Umbilical cord (tissue), 2 donors: ENCODE data around the gene C19orf81. TPM values are rescaled to one million over a fixed set of nuclear protein-coding genes. Genes with fewer than 3 reads are reported as not detected.

Source experiments
- DNase-seq: peaks from one replicate; pipeline ENCODE4 v3.0.0-alpha.2; 2015; ENCODE audit warnings: low spot score
- total RNA-seq: library from RNA; depleted of rRNA; stranded (reverse); fragments of >200 nt; gene quantifications from one replicate; pipeline ENCODE4 v1.2.3, GENCODE V29; 2014; ENCODE audit warnings: low replicate concordance; ENCODE audit not compliant: insufficient read depth

The C19orf81 gene
- total RNA-seq, 1 donor from 2014 or later = not detected

DNA sequence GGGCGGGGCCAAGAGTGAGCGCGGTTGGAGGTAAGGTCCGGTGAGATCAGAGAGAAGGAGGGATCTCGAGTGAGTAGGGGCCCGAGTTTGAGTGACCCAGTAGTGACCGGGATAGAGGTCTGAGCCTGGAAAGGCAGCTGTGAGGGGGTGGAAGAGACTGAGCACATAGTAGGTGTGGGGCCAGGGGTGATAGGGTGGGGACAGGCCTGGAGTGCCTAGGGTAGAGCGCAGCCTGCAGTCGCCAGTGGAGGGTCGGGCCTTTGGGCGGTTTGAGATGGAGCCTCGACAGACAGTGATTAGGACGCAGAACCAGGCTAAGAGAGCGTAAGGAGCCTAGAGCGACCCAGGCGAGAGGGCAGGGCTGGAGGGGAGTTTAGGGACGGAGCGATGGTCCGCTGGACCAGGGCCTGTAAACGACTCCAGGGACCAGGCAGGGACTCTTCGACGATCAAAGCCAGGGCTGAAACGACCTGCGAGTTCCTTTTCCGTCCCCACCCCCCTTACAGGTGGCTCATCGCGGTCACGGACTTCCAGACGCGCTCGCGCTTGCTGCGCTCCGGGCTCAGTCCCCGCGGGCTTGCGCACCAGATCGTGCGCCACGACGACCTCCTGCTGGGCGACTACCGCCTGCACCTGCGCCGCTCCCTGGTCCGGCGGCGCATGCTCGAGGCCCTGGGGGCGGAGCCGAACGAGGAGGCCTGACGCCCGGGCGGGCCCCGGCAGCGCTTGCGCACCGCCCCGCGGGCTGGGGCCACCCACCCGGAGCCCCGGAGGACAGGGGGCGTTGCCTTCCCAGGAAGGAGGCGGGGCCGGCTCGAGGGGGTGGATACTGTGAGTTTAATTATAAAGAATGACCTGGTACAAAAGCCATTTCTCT is 9.4 kb downstream of the C19orf81 start:
- peak; percentile 63 for DNase-seq

DNA sequence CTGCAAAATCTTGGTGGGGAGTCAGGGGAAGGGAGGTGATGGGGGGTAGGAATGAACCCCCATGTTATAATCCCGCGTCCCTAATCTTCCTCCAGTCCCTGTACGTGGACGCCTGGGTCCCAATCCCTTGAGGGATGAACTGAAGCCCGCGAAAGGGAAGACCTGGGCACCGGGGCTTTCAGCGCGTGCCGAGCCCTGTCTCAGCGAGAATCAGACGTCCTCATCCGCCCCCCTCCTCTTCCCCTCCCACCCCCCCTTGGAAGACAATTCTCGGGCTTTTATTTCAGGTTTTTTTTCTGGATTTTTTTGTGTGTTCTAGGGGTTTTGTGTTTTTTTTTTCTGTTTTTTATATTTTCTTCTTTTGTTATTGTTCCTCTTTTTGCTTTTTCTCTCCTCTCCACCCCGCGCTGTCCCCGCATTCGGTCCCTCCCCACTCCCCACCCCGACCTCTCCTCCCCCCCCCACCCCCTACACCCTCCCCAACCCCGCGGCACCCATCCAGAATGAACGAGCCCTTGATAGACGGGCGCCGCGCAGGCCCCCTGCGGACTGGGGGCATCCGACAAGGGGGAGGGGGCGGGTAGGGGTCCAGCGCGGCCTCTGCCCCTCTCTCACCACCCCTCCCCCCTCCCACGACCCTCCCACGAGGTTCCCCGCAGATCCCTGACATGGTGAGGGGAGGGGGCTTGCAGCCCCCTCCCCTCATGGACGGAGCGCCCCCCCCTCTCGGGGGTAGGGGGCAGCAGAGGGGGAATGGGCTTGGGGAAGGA is 10.3 kb downstream of the C19orf81 start:
- DNase-seq = no peak

- no peak for DNase-seq
Observed at GRCh38 chr19:50660088-50660366, 10.8 kb downstream of the C19orf81 start.

DNA sequence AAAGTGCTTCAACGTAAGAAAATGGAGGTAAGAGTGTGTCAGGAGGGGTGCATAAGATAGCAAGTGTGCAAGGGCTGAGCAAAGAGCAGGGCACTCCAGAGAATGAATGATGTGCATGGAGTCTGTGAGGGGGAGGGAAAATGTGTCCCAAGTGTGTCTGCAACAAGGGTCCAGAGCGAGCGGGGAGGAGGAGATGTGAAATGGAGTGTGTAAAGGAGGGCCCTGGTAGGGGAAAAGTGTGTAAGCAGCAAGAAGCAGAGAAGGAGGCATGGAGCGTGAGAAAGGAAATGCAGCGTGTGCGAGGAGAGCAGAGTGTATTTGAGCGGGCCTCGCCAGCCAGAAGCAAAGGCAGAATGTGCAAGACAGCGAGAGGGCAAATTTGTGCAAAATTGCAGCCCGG is 11.8 kb downstream of the C19orf81 start:
- DNase-seq = no peak

GRCh38 chr19:50661766-50662650 is 12.8 kb downstream of the C19orf81 start:
- no peak for DNase-seq

DNA sequence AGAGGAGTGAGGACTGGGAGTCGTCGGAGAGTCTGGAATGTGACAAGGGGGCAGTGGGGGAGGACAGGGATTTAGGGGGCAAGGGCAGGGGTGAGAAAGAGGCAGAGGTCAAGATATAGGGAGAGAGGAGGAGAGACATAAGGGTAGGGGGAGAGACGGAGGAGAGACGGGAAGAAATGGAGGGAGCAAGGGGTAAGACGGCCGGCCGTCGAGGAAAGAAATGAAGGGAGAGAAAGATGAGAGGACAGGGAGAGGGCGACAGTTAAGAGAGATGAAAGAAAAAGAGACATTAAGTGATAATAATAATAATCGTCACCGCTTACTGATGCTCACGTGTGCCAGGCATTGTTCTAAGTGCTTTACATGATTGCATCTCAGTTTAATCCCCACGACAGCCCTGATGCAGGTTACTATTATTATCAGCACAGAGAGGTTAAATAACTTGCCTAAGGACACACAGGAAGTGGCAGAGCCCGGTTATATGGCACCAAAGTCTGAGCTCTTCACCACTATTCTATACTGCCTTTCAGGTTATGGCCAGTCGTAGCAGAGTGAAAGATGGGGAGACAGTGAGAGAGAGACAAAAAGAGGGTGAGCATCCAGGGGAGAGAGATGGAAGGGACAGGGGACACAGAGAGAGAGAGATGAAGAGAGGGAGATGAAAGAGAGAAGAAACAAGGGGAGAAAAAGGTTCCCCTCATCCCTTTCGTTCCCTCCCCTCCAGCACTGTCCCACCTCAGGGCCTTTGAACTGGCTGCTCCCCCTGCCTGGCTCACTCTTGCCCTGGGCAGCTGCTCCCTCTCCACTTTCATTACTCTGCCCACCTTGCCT is 13.6 kb downstream of the C19orf81 start:
- DNase-seq = no peak

DNA sequence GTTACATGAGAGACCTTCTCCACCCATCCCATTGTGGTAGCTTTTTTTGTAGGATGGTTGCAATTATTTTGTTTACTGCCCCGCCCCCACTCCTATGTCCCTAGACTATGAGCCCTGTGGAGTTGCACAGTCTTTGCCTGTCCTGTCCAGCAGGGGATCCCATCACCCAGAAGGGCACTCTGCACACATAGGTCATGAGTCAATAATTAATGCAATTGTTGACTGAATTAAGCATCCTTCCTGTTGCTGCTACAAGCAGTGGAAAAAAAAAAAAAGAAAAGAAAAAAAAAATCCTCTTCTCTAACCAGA is 14.2 kb downstream of the C19orf81 start:
- DNase-seq = no peak

DNA sequence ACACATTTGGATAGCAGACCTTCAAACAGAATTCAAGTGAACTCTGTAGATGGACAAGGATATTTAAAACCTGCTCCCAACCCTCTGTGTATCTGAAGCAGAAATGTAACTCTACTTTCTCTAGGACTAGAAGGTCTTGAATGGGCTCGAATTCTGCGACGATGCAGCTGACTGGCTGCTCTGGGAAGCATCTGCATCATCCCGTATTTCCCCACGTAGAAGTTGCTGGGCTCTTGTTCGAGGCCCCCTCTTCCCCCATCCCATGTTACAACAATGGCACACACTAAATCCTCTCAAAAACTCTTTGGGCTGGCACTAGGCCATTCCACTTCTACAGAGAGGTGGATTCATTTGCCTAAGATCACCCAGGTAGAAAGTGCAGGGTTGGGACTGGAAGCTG is 15.0 kb downstream of the C19orf81 start:
- DNase-seq = no peak

- DNase-seq = no peak
Observed at GRCh38 chr19:50666346-50667176, 17.3 kb downstream of the C19orf81 start.

- no peak for DNase-seq
Observed at GRCh38 chr19:50667177-50667758, 18.0 kb downstream of the C19orf81 start.

GRCh38 chr19:50667759-50668231 is 18.6 kb downstream of the C19orf81 start:
- DNase-seq = no peak

DNA sequence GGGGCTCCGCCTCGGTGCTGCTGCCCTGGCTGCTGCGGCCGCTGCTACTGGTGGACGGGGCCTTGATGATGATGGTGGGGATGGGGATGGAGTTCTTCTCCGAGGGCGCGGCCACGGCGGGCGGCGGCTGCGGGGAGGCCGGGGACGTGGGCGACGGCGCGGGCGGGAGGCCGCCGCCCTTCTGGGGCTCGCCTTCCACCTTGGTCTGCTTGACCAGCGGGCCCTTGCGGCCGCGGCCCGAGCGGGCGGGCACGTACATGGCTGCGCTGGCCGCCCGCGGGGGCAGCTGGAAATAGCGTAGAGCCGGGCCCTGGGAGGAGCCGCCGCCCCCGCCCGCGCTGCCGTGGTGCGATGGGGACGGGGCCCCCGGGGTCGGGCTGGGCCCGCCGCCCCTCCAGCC is 19.2 kb downstream of the C19orf81 start:
- DNase-seq = no peak

GRCh38 chr19:50668879-50669278 is 19.6 kb downstream of the C19orf81 start:
- DNase-seq = no peak

- no peak for DNase-seq
Observed at GRCh38 chr19:50669302-50670101, 20.3 kb downstream of the C19orf81 start.

- DNase-seq = no peak
Observed at GRCh38 chr19:50670102-50670380, 20.8 kb downstream of the C19orf81 start.

- DNase-seq = no peak
Observed at GRCh38 chr19:50673118-50673517, 23.9 kb downstream of the C19orf81 start.

GRCh38 chr19:50676625-50677197 is 27.5 kb downstream of the C19orf81 start:
- no peak for DNase-seq

DNA sequence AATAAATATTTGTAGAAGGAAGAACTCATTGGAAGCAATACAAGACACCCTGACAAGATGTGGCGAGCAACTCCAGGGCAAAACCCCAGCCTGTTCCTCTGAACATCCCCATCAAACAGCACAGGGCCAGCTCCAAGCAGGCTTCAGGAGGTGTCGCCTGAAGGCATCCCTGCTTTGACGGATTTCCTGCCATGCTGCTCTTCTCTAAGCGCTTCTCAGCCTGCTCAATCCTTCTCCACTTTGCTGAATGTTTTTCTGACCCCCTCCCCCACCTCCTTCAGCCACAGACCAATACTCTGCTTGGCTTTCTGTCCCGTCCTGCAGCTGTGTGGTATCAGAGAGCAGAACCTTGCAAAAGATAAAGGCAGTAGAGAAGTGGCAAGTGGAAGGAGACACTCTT is 28.4 kb downstream of the C19orf81 start:
- no peak for DNase-seq

GRCh38 chr19:50678323-50678722 is 29.1 kb downstream of the C19orf81 start:
- no peak for DNase-seq
